Central memory CD8-positive, alpha-beta T cell (primary cell): ENCODE results near the gene COQ8B.
"Not testable (repeated sequence)": the region's sequence is repeated elsewhere in the genome, so short reads cannot be mapped to it uniquely, and the experiment has no call there.

Experiments used
- ATAC-seq: fragments of 150-1000 bp; cut with Tn5 transposase; replicated peaks from 2 replicates; pipeline ENCODE4 v1.10.0; 2022; ENCODE audit warnings: mild to moderate bottlenecking, moderate FRiP score, moderate number of reproducible peaks; ENCODE audit not compliant: poor library complexity, severe bottlenecking; ENCODE audit errors: extremely low read depth
- DNase-seq, 2 donors: peaks; one replicate each; pipeline ENCODE4 v3.0.0; 2021; ENCODE audit warnings: low spot score in 2 of 2
- H3K27ac Mint-ChIP-seq: one replicate; pipeline ENCODE4 v1.8.0; 2022; ENCODE audit warnings: low read depth, mild to moderate bottlenecking, moderate library complexity, mixed read lengths
- H3K27me3 Mint-ChIP-seq: one replicate; pipeline ENCODE4 v1.8.0; 2022; ENCODE audit warnings: mixed read lengths
- H3K36me3 Mint-ChIP-seq: one replicate; pipeline ENCODE4 v1.8.0; 2022; ENCODE audit warnings: mild to moderate bottlenecking, moderate library complexity, mixed read lengths; ENCODE audit not compliant: insufficient read depth
- H3K4me1 Mint-ChIP-seq: one replicate; pipeline ENCODE4 v1.8.0; 2022; ENCODE audit warnings: mixed read lengths
- H3K4me3 Mint-ChIP-seq: one replicate; pipeline ENCODE4 v1.8.0; 2022; ENCODE audit warnings: mild to moderate bottlenecking, moderate library complexity, mixed read lengths
- H3K9me3 Mint-ChIP-seq: one replicate; pipeline ENCODE4 v1.8.0; 2022; ENCODE audit warnings: mixed read lengths

Gene COQ8B

DNA sequence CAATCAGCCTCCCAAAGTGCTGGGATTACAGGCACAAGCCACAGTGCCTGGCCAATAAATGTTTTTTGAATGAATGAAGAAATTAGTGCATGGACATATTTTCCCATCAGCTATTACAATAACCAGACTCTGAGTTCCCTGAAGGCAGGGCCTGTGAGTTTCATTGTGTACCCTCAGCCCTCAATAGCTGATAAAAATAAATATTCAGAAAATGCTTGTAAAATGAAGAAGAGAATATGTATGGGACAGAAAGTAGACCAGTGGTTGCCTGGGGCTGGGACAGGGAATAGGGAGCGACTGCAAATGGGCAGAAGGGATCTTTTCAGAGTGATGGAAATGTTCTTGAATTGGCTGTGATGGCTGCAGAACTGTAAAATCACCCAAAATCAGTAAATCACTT lies 55.1 kb downstream of the COQ8B start:
- no peak for ATAC-seq
- Mint-ChIP-seq H3K27me3 (peaks cover 10% of the 10 kb centered on the region), H3K36me3 (peaks cover 1% of the 10 kb centered on the region), H3K9me3 (no peaks in the 10 kb centered on the region), H3K4me3 (no peak overlapping the region), H3K27ac (no peak overlapping the region), H3K4me1 (peaks cover 14% of the 10 kb centered on the region)
- no peak for DNase-seq

DNA sequence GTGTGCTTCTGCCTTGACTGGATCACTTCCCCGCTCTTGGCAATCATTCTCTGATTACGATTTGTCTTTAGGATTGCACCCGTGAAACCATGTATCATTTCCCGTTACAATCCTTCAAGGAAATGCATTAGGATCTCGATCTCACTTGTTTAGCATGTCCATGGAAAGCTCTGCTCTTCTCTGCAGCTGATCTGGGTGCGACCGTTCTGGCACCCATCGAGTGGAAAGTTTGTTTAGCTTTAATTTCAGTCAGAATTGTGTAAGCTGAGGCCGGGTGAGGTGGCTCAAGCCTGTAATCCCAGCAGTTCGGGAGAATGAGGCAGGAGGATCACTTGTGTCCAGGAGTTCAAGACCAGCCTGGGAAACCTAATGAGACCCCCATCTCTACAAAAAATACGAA lies 57.1 kb downstream of the COQ8B start:
- no peaks in the 10 kb centered on the region for H3K9me3 Mint-ChIP-seq
- no peak for ATAC-seq
- H3K36me3 Mint-ChIP-seq = peaks cover 3% of the 10 kb centered on the region
- no peak for DNase-seq
- H3K4me1 Mint-ChIP-seq = peaks cover 14% of the 10 kb centered on the region
- H3K4me3 Mint-ChIP-seq = no peak overlapping the region
- H3K27me3 Mint-ChIP-seq = peaks cover 10% of the 10 kb centered on the region
- H3K27ac Mint-ChIP-seq = no peak overlapping the region

DNA sequence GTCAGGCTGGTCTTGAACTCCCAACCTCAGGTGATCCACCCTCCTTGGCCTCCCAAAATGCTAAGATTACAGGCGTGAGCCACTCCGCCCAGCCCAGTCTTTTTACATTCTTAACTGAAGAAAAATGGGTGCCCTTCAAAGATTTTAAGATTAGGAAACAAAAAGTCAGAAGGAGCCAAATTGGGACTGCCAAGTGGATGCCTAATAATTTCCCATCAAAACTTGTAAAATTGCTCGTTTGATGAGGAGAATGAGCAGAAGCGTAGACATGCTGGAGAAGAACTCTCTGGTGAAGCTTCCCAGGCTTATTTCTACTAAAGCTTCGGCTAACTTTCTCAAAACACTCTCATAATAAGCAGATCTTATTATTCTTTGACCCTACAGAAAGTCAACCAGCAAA lies 57.6 kb downstream of the COQ8B start:
- Mint-ChIP-seq H3K27me3 (peaks cover 10% of the 10 kb centered on the region), H3K4me3 (no peak overlapping the region), H3K36me3 (peaks cover 3% of the 10 kb centered on the region), H3K27ac (no peak overlapping the region), H3K4me1 (peaks cover 14% of the 10 kb centered on the region), H3K9me3 (no peaks in the 10 kb centered on the region)
- ATAC-seq = no peak
- DNase-seq = no peak

DNA sequence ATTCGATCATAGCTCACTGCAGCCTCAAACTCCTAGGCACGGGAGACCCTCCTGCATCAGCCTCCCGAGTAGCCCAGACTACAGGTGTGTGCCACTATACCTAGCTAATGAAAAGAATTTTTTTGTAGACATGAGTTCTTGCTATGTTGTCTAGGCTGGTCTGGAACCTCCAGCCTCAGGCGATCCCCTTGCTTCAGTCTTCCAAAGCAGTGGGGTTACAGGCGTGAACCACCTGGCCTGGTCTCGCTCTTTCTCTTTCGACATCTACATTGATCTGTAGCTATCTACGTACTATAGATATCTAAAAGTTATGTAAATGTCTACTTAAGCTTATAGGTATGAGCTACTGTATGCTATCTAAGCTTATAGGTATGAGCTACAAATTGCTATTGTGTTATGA lies 58.7 kb downstream of the COQ8B start:
- Mint-ChIP-seq H3K4me3 (no peak overlapping the region), H3K27ac (no peak overlapping the region)

DNA sequence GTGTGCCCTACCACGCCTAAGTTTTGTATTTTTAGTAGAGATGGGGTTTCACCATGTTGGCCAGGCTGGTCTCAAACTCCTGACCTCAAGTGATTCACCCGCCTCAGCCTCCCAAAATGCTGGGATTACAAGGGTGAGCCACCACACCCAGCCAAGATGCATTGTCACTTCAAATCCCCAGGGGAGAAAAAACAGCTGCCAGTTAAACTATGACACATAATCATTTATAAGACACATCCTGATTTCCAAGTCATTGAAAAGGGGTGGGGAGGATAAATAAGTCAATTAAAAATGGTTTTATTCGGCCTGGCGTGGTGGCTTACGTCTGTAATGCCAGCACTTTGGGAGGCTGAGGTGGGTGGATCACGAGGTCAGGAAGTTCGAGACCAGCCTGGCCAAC lies 61.0 kb downstream of the COQ8B start:
- not testable (repeated sequence) for H3K27me3 Mint-ChIP-seq, ATAC-seq, H3K9me3 Mint-ChIP-seq, H3K4me3 Mint-ChIP-seq, H3K27ac Mint-ChIP-seq, H3K4me1 Mint-ChIP-seq, H3K36me3 Mint-ChIP-seq, DNase-seq

More for the DNA sequence above, 58.7 kb downstream of the COQ8B start:
- DNase-seq (no peak), ATAC-seq (no peak)
- peaks cover 6% of the 10 kb centered on the region for H3K4me1 Mint-ChIP-seq
- peaks cover 3% of the 10 kb centered on the region for H3K36me3 Mint-ChIP-seq
- peaks cover 10% of the 10 kb centered on the region for H3K27me3 Mint-ChIP-seq
- H3K9me3 Mint-ChIP-seq = no peaks in the 10 kb centered on the region

DNA sequence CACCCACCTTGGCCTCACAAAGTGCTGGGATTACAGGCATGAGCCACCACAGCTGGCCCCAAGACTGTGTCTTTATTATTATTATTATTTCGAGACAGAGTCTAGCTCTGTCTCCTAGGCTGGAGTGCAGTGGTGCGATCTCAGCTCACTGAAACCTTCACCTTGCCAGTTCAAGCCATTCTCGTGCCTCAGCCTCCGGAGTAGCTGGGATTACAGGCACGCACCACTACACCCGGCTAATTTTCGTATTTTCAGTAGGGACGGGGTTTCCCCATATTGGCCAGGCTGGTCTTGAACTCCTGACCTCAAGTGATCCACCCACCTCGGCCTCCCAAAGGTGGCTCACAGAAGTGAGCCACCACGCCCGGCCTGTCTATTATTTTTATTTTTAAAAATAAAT lies 64.4 kb downstream of the COQ8B start:
- ATAC-seq, H3K27ac Mint-ChIP-seq, H3K4me3 Mint-ChIP-seq, H3K9me3 Mint-ChIP-seq, H3K27me3 Mint-ChIP-seq, DNase-seq, H3K36me3 Mint-ChIP-seq, H3K4me1 Mint-ChIP-seq: not testable (repeated sequence)

DNA sequence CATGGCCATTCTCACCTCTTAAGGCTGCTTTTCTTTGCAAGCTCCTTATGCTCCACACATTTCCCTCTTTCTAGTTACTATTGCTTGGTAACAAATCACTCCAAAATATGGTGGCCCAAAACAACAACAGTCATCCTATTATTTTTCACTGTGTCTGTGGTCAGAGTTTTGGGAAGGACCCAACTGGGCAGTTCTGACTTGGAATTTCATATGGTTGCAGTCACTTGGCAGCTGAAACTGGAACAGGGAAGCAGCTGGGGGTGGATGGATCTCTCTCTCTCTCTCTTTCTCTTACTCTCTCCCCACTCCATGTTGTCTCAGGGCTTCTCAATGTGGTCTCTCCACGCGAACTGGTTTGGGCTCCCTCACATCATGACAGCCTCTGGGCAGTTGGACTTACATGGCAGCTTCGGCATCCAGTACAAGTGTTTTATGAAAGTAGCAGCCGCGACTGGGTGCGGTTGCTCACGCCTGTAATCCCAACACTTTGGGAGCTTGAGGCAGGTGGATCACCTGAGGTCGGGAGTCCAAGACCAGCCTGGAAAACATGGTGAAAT lies 65.9 kb downstream of the COQ8B start:
- Mint-ChIP-seq H3K4me1 (no peaks in the 10 kb centered on the region), H3K27me3 (peaks cover 12% of the 10 kb centered on the region), H3K27ac (no peak overlapping the region), H3K36me3 (peaks cover 1% of the 10 kb centered on the region), H3K9me3 (no peaks in the 10 kb centered on the region), H3K4me3 (no peak overlapping the region)
- ATAC-seq (no peak), DNase-seq (no peak)

DNA sequence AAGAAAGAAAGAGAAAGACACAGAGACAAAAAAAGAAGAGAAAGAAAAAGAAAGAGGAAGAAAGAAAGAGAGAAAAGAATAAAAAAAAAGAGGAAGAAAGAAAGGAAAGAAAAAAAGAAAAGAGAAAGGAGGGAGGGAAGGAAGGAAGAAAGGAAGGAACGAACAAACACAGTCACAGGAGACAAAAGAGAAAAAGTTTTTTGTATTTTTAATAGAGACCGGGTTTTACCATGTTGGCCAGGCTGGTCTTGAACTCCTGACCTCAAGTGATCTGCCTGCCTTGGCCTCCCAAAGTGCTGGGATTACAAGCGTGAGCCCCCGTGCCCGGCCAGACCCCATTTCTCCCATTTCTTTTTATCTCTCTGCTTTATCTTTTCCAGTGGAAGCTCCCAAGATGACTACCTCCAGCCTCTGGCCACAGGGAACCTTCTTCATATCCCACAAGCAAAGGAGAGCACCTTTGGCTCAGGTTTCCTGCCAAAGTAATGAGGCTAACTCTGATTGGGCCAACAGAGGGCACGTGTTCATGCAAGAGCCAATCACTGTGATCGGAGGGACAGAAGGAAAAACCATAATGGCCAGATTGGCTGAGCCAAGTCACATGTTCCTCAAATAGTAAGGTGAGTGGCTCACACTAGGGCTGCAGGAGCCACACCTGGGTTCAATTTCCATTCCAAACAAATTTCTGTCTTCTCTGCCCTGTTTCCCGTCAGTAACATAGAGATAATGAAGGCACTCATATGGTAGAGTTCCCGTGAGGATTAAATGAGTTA lies 66.6 kb downstream of the COQ8B start:
- not testable (repeated sequence) for ATAC-seq, H3K27ac Mint-ChIP-seq, H3K36me3 Mint-ChIP-seq, H3K4me3 Mint-ChIP-seq, DNase-seq, H3K4me1 Mint-ChIP-seq, H3K9me3 Mint-ChIP-seq
- peaks cover 17% of the 10 kb centered on the region for H3K27me3 Mint-ChIP-seq

DNA sequence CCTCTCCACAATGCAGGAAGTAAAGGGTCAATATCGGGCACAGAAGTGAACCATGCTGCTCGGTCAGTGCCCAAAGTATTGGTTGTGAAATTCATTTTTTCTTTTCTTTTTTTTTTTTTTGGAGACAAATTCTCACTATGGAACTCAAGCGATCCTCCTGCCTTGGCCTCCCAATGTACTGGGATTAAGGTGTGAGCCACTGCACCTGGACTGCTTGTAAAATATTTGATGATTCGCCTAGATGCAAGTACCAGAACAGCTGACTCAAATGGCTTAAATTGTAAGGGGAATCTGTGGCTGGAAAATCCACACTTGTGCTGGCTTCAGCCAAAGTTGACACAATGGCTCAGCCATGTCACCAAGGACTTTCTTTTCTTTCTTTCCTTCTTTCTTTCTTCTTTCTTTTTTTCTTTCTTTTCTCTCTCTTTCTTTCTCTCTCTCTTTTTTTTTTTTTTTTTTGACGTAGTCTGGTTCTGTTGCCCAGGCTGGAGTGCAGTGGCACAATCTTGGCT lies 69.9 kb downstream of the COQ8B start:
- no peak for ATAC-seq
- no peak overlapping the region for H3K27ac Mint-ChIP-seq
- H3K27me3 Mint-ChIP-seq = peaks cover 17% of the 10 kb centered on the region

DNA sequence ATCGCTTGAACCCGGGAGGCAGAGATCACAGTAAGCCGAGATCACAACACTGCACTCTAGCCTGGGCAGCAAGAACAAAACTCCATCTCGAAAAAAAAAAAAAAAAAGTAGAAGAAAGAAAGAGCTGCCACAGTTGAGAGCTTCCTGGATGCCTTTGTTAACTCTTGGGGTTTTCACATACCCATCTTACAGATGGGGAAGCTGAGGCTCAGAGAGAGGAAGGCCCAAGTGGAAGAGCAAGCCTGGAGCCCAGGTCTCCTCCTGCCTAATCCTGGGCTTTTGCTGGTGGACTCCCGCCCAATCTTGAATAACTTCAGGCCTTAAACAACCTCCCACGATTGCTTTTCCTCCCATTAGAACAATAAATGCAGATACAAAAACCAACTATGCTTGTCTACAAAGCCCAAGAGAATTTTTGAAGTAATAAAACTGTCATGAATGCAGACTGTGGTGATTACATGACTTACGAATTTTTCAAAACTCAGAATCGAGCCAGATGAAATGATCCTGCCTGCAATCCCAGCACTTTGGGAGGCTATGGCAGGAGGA lies 73.9 kb downstream of the COQ8B start:
- ATAC-seq (no peak), DNase-seq (no peak)
- H3K36me3 Mint-ChIP-seq = no peaks in the 10 kb centered on the region
- H3K4me3 Mint-ChIP-seq = no peak overlapping the region
- H3K4me1 Mint-ChIP-seq = no peaks in the 10 kb centered on the region
- no peak overlapping the region for H3K27ac Mint-ChIP-seq
- H3K9me3 Mint-ChIP-seq = no peaks in the 10 kb centered on the region
- H3K27me3 Mint-ChIP-seq = peaks cover 17% of the 10 kb centered on the region

More for the DNA sequence above, 69.9 kb downstream of the COQ8B start:
- Mint-ChIP-seq H3K4me3 (no peak overlapping the region), H3K36me3 (no peaks in the 10 kb centered on the region), H3K9me3 (no peaks in the 10 kb centered on the region), H3K4me1 (no peaks in the 10 kb centered on the region)
- no peak for DNase-seq

DNA sequence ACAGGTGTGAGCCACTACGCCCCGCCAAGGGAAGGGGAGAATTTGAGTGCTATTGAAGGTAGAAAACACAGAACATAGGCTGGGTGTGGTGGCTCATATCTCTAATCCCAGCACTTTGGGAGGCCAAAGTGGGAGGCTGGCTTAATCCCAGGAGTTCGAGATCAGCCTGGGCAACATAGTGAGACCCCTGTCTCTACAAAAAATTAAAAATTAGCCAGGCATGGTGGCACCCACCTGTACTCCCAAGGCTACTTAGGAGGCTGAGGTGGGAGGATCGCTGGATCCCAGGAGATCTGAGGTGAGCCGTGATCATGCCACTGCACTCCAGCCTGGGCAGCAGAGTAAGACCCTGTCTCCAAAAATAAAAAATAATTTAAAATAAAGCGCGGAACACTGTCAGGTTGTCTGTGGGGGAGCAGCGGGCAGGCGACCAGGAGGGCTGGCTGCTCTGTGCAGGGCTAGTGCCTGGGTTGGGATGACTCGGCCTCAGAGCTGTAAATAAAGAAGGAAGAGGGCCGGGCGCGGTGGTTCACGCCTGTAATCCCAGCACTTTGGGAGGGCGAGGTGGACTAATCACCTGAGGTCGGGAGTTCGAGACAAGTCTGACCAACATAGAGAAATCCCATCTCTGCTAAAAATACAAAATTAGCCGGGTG lies 74.5 kb downstream of the COQ8B start:
- Mint-ChIP-seq H3K4me1 (no peaks in the 10 kb centered on the region), H3K9me3 (no peaks in the 10 kb centered on the region), H3K27ac (no peak overlapping the region), H3K36me3 (no peaks in the 10 kb centered on the region), H3K27me3 (peaks cover 17% of the 10 kb centered on the region), H3K4me3 (no peak overlapping the region)
- no peak for ATAC-seq
- DNase-seq = no peak
